ENCODE data around the gene RASL11B. TPM values are rescaled to one million over a fixed set of nuclear protein-coding genes. Genes with fewer than 3 reads are reported as not detected.

Gene RASL11B
- total RNA-seq (10 to 100 TPM in 1 of 9 donors, 1 to 10 TPM in 8; 1.3 to 11.0 (median 4.1) TPM), polyA plus RNA-seq (1 to 10 TPM; 2.8 to 3.1 (median 3.1) TPM)
- long read RNA-seq, donor 1, partial matches to known transcripts, result 0 of 1 reads
- long read RNA-seq, donor 1, other reads (novel, unspliced or antisense), result 0 of 1 reads
- long read RNA-seq, donor 2, result 0 reads
- long read RNA-seq, donor 3, result 0 reads
- long read RNA-seq, donor 4, transcript RASL11B-201 (4 exons, 1,995 nt), result major isoform, 5 of 5 reads
- long read RNA-seq, donor 4, partial matches to known transcripts, result 0 of 5 reads
- long read RNA-seq, donor 4, other reads (novel, unspliced or antisense), result 0 of 5 reads
- long read RNA-seq, donor 5, transcript RASL11B-201 (4 exons, 1,995 nt), result major isoform, 12 of 12 reads
- long read RNA-seq, donor 5, partial matches to known transcripts, result 0 of 12 reads
- long read RNA-seq, donor 5, other reads (novel, unspliced or antisense), result 0 of 12 reads
- long read RNA-seq, donor 6, partial matches to known transcripts, result 0 of 3 reads
- long read RNA-seq, donor 6, other reads (novel, unspliced or antisense), result 0 of 3 reads
- long read RNA-seq, donor 7, partial matches to known transcripts, result 0 of 1 reads
- long read RNA-seq, donor 7, other reads (novel, unspliced or antisense), result 0 of 1 reads
- long read RNA-seq, donor 8, partial matches to known transcripts, result 0 of 2 reads
- long read RNA-seq, donor 8, other reads (novel, unspliced or antisense), result 0 of 2 reads
- long read RNA-seq, donor 9, result 0 reads
- long read RNA-seq, donor 10, result 0 reads

GRCh38 chr4:52861879-52862616 is at the start of gene RASL11B:
RASL11B (plus strand) TSS chr4:52862317; CDS start chr4:52862508, 191 bp downstream.
- intact Hi-C loops (cut with DNase I), result loop anchor here in 1 of 2 donors (10.0 kb wide), 1 partner anchor 147 kb away; no protein-coding TSS in a partner anchor
- H3K4me1 ChIP-seq (replicated peaks in 1 of 2), result peaks cover 12 to 14% of the 10 kb centered on the region in 2 donors
- 0 to 1% (median 1%) methylated on average over 14 to 94 of the region's 94 CpGs; no CpG with 5 or more reads in 1 of the 4 donors for WGBS, 4 donors
- no peaks in the 10 kb centered on the region for H3K36me3 ChIP-seq (replicated peaks in 1 of 2)
- H3K4me3 ChIP-seq, result peak within 1 kb of the TSS in 2 of 4 donors; percentile 74 to 84
- no peaks in the 10 kb centered on the region for H3K27me3 ChIP-seq
- H3K9me3 ChIP-seq (replicated peaks in 1 of 3), result no peaks in the 10 kb centered on the region
- H3K27ac ChIP-seq, result peak within 1 kb of the TSS in 1 of 5 donors; percentile 54
- TF ChIP-seq POLR2A (IDR thresholded peaks at IDR 0.05) (peak in 1 of 2 donors; percentile 72), CTCF (IDR thresholded peaks at IDR 0.05) (peak in 3 of 6 experiments; percentile 17 to 50 (median 36))
- DNase-seq, result peak; percentile 78 to 89 (median 83)

GRCh38 chr4:52813546-52813945 is 48.6 kb upstream of the RASL11B start:
- no peak for DNase-seq
- no peak overlapping the region for H3K4me3 ChIP-seq
- H3K27me3 ChIP-seq, result no peaks in the 10 kb centered on the region
- intact Hi-C loops (cut with DNase I), result no loop called here
- H3K36me3 ChIP-seq (replicated peaks in 1 of 2), result no peaks in the 10 kb centered on the region
- TF ChIP-seq CTCF (IDR thresholded peaks at IDR 0.05) (no peak), POLR2A (IDR thresholded peaks at IDR 0.05) (no peak)
- 62 to 96% (median 83%) methylated on average over 4 of the region's 4 CpGs for WGBS, 4 donors
- no peaks in the 10 kb centered on the region for H3K4me1 ChIP-seq (replicated peaks in 1 of 2)
- H3K9me3 ChIP-seq (replicated peaks in 1 of 3), result no peaks in the 10 kb centered on the region
- no peak overlapping the region for H3K27ac ChIP-seq

- DNase-seq, result no peak
- Histone ChIP-seq H3K4me1 (replicated peaks in 1 of 2) (no peaks in the 10 kb centered on the region), H3K9me3 (replicated peaks in 1 of 3) (no peaks in the 10 kb centered on the region), H3K4me3 (no peak overlapping the region), H3K27ac (peak overlapping the region in 1 of 5 donors; percentile 61), H3K36me3 (replicated peaks in 1 of 2) (no peaks in the 10 kb centered on the region), H3K27me3 (no peaks in the 10 kb centered on the region)
- TF ChIP-seq POLR2A (IDR thresholded peaks at IDR 0.05), result no peak
- no peak for TF ChIP-seq CTCF (IDR thresholded peaks at IDR 0.05)
- intact Hi-C loops (cut with DNase I), result no loop called here
- 73 to 96% (median 90%) methylated on average over 2 of the region's 2 CpGs for WGBS, 4 donors
Measured at GRCh38 chr4:52822583-52822971, 39.5 kb upstream of the RASL11B start.

All from adrenal gland (tissue), 19 donors.